ENCODE measurements around the gene ELF1. TPM values are rescaled to one million over a fixed set of nuclear protein-coding genes. Genes with fewer than 3 reads are reported as not detected.

ELF1 gene
- total and polyA plus RNA-seq, 4 donors: 20.7 to 41.3 (median 33.8) TPM

DNA sequence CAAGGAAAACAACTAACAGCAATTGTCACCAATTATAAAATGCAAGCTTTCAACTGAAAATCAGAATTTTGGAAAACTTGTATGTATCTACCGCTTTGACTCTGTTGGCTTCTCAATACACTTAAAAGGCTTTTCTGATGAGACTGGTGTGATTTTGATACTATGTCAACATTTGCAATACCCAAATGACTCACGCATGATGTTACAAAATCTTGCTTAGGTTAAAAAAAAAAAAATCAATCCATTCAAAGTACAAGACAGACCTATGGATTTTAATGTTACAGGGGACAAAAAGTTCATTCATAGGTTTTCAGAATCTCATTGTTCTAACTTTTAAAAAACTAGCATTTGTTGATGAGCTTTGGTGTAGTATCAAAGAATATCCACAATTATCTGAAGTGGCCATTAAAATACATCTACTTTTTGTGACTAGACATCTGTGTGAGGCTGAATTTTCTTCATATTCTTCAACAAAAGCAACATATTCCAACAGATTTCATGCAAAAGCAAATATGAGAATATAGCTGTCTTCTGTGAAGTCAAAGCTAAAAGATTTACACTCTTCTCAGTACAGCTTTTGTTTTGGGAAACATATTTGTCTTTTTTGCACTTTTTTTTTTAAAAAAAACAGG, 10.7 kb downstream of the ELF1 start:
- H3K9me3 ChIP-seq (ENCODE audit: control insufficient read depth, insufficient read depth, low read length): no peaks in the 10 kb centered on the region
- WGBS (ENCODE audit: insufficient coverage): no CpG with 5 or more reads among the region's 2 CpGs

DNA sequence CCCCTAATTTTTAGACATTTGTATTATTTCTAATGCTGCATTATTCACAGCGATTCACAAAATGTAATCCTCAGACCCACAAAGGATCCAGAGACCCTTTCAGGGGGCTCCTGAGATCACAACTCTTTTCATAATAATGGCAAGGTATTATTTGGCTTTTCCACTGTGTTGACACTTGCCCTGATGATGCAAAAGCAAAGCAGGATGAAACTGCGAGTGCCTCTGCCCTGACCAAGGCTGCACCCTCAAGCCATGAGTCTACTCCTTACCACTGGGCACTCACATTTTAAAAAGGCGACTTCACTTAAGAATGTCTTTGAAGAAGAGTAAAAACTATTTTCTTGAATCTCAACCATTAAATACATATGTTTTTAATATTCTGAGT, 11.4 kb downstream of the ELF1 start:
- Histone ChIP-seq H3K4me1 (ENCODE audit: control insufficient read depth, insufficient read depth, low read length) (no peaks in the 10 kb centered on the region), H3K9me3 (ENCODE audit: control insufficient read depth, insufficient read depth, low read length) (no peaks in the 10 kb centered on the region), H3K27ac (ENCODE audit: low read depth, low read length) (no peak overlapping the region), H3K27me3 (ENCODE audit: control insufficient read depth, insufficient read depth, low read length) (no peaks in the 10 kb centered on the region), H3K36me3 (ENCODE audit: control insufficient read depth, insufficient read depth, low read length) (no peaks in the 10 kb centered on the region), H3K4me3 (ENCODE audit: low read depth, low read length) (no peak overlapping the region)
- WGBS (ENCODE audit: insufficient coverage): no CpG with 5 or more reads among the region's 3 CpGs
- no peak for DNase-seq (ENCODE audit: low read depth in 4 of 6, low spot score in 6 of 6)

More for the DNA sequence above, 10.7 kb downstream of the ELF1 start:
- no peak for DNase-seq (ENCODE audit: low read depth in 4 of 6, low spot score in 6 of 6)
- Histone ChIP-seq H3K27ac (ENCODE audit: low read depth, low read length) (no peak overlapping the region), H3K27me3 (ENCODE audit: control insufficient read depth, insufficient read depth, low read length) (no peaks in the 10 kb centered on the region), H3K4me1 (ENCODE audit: control insufficient read depth, insufficient read depth, low read length) (no peaks in the 10 kb centered on the region), H3K36me3 (ENCODE audit: control insufficient read depth, insufficient read depth, low read length) (no peaks in the 10 kb centered on the region), H3K4me3 (ENCODE audit: low read depth, low read length) (no peak overlapping the region)

DNA sequence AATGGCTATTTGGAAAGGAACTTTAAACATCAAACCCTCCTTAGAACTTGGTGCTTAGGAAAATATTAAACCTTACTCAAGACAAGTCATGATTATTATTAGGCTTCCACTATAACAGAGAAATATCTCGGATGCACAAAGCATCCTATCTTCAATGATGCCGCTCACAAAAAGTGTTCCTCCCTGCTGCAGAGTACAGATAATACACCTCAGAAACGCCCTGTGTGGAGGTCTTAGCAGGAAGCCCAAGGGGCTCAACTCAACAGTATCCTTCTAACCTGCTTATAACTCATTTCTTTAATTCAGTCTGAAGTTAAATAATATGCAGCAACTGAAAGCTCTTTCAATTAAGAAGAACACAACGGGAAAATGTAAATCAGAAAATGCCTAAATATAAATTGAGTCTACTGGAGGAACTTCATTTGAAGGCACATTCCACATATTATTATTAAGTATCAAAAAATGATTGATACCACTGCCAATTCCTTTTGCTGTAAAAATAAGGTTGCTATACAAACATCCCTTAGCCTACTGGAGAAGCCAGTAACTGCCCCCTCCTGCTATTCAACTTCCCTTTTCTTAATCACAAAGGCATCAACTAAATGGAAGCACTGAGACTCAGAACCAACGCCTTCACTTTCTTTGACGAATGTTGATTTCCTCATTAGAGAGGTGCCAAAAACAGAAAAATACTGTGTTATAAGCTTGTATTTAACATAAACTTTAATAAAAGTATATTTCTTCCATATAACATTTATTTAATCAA, 12.0 kb downstream of the ELF1 start:
- no peaks in the 10 kb centered on the region for H3K36me3 ChIP-seq (ENCODE audit: control insufficient read depth, insufficient read depth, low read length)
- WGBS (ENCODE audit: insufficient coverage): 88% methylated on average over 3 of the region's 6 CpGs
- no peaks in the 10 kb centered on the region for H3K27me3 ChIP-seq (ENCODE audit: control insufficient read depth, insufficient read depth, low read length)
- DNase-seq (ENCODE audit: low read depth in 4 of 6, low spot score in 6 of 6): no peak
- no peaks in the 10 kb centered on the region for H3K9me3 ChIP-seq (ENCODE audit: control insufficient read depth, insufficient read depth, low read length)
- no peak overlapping the region for H3K27ac ChIP-seq (ENCODE audit: low read depth, low read length)
- no peaks in the 10 kb centered on the region for H3K4me1 ChIP-seq (ENCODE audit: control insufficient read depth, insufficient read depth, low read length)
- H3K4me3 ChIP-seq (ENCODE audit: low read depth, low read length): no peak overlapping the region

DNA sequence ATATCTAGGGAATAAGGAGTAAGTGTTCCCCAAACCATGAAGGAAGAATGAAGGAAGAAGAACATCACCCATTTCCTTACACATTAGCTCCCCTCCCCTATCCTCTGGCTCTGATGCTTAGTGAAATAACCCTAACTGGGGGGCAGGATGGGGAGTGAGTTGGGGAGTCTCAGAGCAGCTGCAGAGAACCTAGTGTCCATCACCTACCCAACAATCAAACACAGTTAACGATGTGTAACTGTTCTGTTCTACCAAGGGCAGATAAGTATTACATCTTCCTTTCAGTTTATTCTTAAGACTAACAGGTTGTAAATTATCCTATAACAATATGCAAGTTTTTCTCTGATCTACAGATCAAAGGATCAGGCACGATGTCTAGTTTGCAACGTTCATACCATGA, 12.8 kb downstream of the ELF1 start:
- Histone ChIP-seq H3K36me3 (ENCODE audit: control insufficient read depth, insufficient read depth, low read length) (no peaks in the 10 kb centered on the region), H3K27ac (ENCODE audit: low read depth, low read length) (no peak overlapping the region), H3K4me1 (ENCODE audit: control insufficient read depth, insufficient read depth, low read length) (no peaks in the 10 kb centered on the region), H3K27me3 (ENCODE audit: control insufficient read depth, insufficient read depth, low read length) (no peaks in the 10 kb centered on the region), H3K9me3 (ENCODE audit: control insufficient read depth, insufficient read depth, low read length) (no peaks in the 10 kb centered on the region), H3K4me3 (ENCODE audit: low read depth, low read length) (no peak overlapping the region)
- no peak for DNase-seq (ENCODE audit: low read depth in 4 of 6, low spot score in 6 of 6)
- WGBS (ENCODE audit: insufficient coverage): no CpG with 5 or more reads among the region's 3 CpGs

DNA sequence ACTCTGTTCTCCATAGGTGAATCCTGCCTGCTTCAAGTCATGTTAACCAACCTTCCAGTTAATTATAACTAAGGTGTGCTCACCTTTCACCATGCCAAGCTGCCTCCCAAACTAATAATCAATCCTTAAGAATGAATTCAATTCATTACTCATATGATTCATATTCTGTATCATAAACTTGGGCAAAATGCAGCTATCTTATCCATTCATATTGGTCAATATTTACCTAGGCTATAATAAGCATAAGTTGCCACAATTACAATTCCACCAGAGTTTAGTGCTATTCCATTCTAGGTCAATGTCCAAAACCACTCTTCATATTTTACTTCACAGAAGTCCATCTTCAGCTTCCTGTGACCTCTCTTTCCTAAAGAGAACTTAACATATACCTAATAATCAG, 13.4 kb downstream of the ELF1 start:
- Histone ChIP-seq H3K9me3 (ENCODE audit: control insufficient read depth, insufficient read depth, low read length) (no peaks in the 10 kb centered on the region), H3K27me3 (ENCODE audit: control insufficient read depth, insufficient read depth, low read length) (no peaks in the 10 kb centered on the region), H3K4me3 (ENCODE audit: low read depth, low read length) (no peak overlapping the region), H3K27ac (ENCODE audit: low read depth, low read length) (no peak overlapping the region), H3K4me1 (ENCODE audit: control insufficient read depth, insufficient read depth, low read length) (no peaks in the 10 kb centered on the region), H3K36me3 (ENCODE audit: control insufficient read depth, insufficient read depth, low read length) (no peaks in the 10 kb centered on the region)
- no peak for DNase-seq (ENCODE audit: low read depth in 4 of 6, low spot score in 6 of 6)

DNA sequence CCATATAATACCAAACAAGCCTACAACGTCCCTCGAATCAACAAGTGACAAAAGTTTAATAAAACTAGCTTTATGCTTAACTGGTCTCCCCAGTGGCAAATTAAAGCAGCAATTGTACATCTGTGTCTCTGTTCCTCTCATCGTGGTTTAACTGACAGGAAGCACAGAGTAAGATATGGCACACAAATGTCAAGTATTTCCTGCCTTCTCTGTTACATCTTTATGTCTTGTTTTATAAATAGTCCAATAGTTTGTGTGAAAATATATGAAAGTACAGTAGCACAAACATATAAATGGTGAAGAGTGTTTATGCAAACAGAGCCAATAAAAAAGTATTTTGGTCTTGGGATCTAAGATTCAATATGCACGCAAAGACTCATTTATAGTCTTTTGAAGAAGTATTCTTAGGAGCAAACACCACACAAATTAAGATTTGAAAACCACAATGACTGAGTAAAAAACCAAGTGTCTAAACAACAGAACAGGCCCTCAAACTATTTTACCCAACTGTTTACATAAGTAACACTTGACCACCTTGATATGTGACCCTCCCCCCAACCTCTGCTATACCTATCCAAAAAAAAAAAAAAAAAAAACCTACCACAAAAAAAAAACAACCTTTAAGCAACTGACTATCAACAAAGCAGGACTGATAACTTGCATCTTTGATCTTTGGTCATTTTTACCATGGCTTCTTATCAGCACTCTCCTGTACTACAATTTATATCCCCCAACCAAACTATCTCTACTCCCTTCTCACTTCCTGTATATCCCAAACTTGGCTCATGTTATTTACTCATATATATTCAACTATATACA, 14.0 kb downstream of the ELF1 start:
- H3K27me3 ChIP-seq (ENCODE audit: control insufficient read depth, insufficient read depth, low read length): no peaks in the 10 kb centered on the region
- DNase-seq (ENCODE audit: low read depth in 4 of 6, low spot score in 6 of 6): no peak
- H3K36me3 ChIP-seq (ENCODE audit: control insufficient read depth, insufficient read depth, low read length): no peaks in the 10 kb centered on the region
- no CpG with 5 or more reads among the region's 4 CpGs for WGBS (ENCODE audit: insufficient coverage)
- H3K4me3 ChIP-seq (ENCODE audit: low read depth, low read length): no peak overlapping the region
- H3K4me1 ChIP-seq (ENCODE audit: control insufficient read depth, insufficient read depth, low read length): no peaks in the 10 kb centered on the region
- H3K9me3 ChIP-seq (ENCODE audit: control insufficient read depth, insufficient read depth, low read length): no peaks in the 10 kb centered on the region
- no peak overlapping the region for H3K27ac ChIP-seq (ENCODE audit: low read depth, low read length)

- Histone ChIP-seq H3K36me3 (ENCODE audit: control insufficient read depth, insufficient read depth, low read length) (no peaks in the 10 kb centered on the region), H3K27me3 (ENCODE audit: control insufficient read depth, insufficient read depth, low read length) (no peaks in the 10 kb centered on the region), H3K4me3 (ENCODE audit: low read depth, low read length) (no peak overlapping the region), H3K27ac (ENCODE audit: low read depth, low read length) (no peak overlapping the region), H3K9me3 (ENCODE audit: control insufficient read depth, insufficient read depth, low read length) (no peaks in the 10 kb centered on the region), H3K4me1 (ENCODE audit: control insufficient read depth, insufficient read depth, low read length) (no peaks in the 10 kb centered on the region)
- no CpG with 5 or more reads among the region's 2 CpGs for WGBS (ENCODE audit: insufficient coverage)
- DNase-seq (ENCODE audit: low read depth in 4 of 6, low spot score in 6 of 6): no peak
These were observed 16.5 kb downstream of the ELF1 start for GRCh38 chr13:41002606-41003005.

DNA sequence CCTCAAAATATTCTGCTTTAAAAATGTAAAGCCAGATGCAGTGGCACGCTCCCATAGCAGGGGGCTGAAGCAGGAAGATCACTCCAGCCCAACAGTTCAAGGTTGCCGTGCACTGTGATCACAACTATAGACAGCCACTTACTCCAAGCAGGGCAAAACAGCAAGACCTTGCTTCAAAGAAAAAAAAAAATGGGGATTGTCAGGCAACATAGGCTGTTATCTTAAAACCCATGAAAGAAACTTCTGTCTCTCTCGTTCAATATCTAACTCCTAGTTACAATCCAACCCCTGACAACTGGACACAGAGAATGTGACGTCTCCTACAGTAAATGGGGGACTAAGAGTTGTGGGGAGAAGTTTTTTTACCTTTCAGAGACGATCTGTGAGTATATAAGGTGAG, 17.4 kb downstream of the ELF1 start:
- no peaks in the 10 kb centered on the region for H3K36me3 ChIP-seq (ENCODE audit: control insufficient read depth, insufficient read depth, low read length)
- no peaks in the 10 kb centered on the region for H3K4me1 ChIP-seq (ENCODE audit: control insufficient read depth, insufficient read depth, low read length)
- no peak overlapping the region for H3K4me3 ChIP-seq (ENCODE audit: low read depth, low read length)
- no peak overlapping the region for H3K27ac ChIP-seq (ENCODE audit: low read depth, low read length)
- no peaks in the 10 kb centered on the region for H3K9me3 ChIP-seq (ENCODE audit: control insufficient read depth, insufficient read depth, low read length)
- 67% methylated on average over 1 of the region's 5 CpGs for WGBS (ENCODE audit: insufficient coverage)
- H3K27me3 ChIP-seq (ENCODE audit: control insufficient read depth, insufficient read depth, low read length): no peaks in the 10 kb centered on the region
- no peak for DNase-seq (ENCODE audit: low read depth in 4 of 6, low spot score in 6 of 6)

DNA sequence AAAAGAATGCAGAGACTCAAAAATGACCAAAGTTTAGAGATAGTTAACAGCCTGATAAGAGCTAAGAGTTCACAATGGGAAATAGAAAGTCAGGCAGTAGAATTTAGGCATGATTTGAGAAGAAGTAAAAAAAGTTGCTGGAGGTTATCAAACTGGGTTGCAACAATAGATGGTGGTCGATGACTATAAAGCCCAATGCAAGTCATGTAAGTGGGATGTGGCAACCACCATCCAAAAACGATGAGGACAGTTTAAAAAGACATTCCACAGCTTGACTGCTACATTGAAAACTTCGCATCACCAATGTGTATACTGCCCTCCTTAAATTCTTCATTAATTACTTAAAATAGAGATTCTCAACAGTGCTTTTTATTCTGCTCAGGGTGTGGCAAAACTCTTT, 19.7 kb downstream of the ELF1 start:
- H3K36me3 ChIP-seq (ENCODE audit: control insufficient read depth, insufficient read depth, low read length): no peaks in the 10 kb centered on the region
- no peak overlapping the region for H3K27ac ChIP-seq (ENCODE audit: low read depth, low read length)
- no peaks in the 10 kb centered on the region for H3K4me1 ChIP-seq (ENCODE audit: control insufficient read depth, insufficient read depth, low read length)
- no peaks in the 10 kb centered on the region for H3K9me3 ChIP-seq (ENCODE audit: control insufficient read depth, insufficient read depth, low read length)
- 89% methylated on average over 1 of the region's 3 CpGs for WGBS (ENCODE audit: insufficient coverage)
- H3K27me3 ChIP-seq (ENCODE audit: control insufficient read depth, insufficient read depth, low read length): no peaks in the 10 kb centered on the region
- no peak overlapping the region for H3K4me3 ChIP-seq (ENCODE audit: low read depth, low read length)
- DNase-seq (ENCODE audit: low read depth in 4 of 6, low spot score in 6 of 6): no peak

Measured in spinal cord (tissue), 10 donors.